GM12878 (cell line): ENCODE measurements around the gene SSBP2. TPM values are rescaled to one million over a fixed set of nuclear protein-coding genes. Genes with fewer than 3 reads are reported as not detected.

ENCODE experiments used
- ATAC-seq: fragments of 200-7000 bp; cut with Tn5 transposase; 3 replicates; pipeline ENCODE4 v1.9.1; 2020; ENCODE audit warnings: mild to moderate bottlenecking, moderate library complexity
- BruUV-seq: library from RNA; stranded (reverse); fragments of 400-500 nt; replicated peaks from 2 replicates; lab custom pipeline; 2021; lab: Mats Ljungman, UMichigan
- CTCF ChIA-PET: fragments of 300-600 bp; sonication (Branson Sonifier 250); formaldehyde crosslinking; extraction: SDS; loops from one replicate; lab custom pipeline; 2021; ENCODE audit warnings: inconsistent platforms; lab: Yijun Ruan, JAX
- POLR2A ChIA-PET: fragments of 350-600 bp; formaldehyde crosslinking; extraction: SDS; loops from one replicate; lab custom pipeline; 2021; ENCODE audit warnings: inconsistent platforms; lab: Charles Lee
- RAD21 ChIA-PET: fragments of 300-600 bp; sonication (Branson Sonifier 250); formaldehyde crosslinking; loops from one replicate; lab custom pipeline; 2023; ENCODE audit warnings: antibody characterized with exemption; ENCODE audit not compliant: unreplicated experiment; lab: Charles Lee
- SMC1A ChIA-PET: fragments of 300-600 bp; sonication (Branson Sonifier 250); formaldehyde crosslinking; loops from one replicate; lab custom pipeline; 2023; ENCODE audit not compliant: unreplicated experiment, uncharacterized antibody; lab: Charles Lee
- DNase-seq: peaks from one replicate; pipeline ENCODE4 v3.0.0-alpha.2; 2011; ENCODE audit warnings: low read depth, low spot score
- FAIRE-seq: peaks from 3 replicates; lab custom pipeline; 2011; peaks lifted over from hg19 to GRCh38; lab: Jason Lieb, UNC
- H2AFZ ChIP-seq: 2 replicates; pipeline ENCODE4 v1.6.0; 2011; ENCODE audit warnings: low read depth, low read length, control low read depth; ENCODE audit not compliant: control insufficient read depth
- H3K27ac ChIP-seq: 2 replicates; pipeline ENCODE4 v1.5.1; 2011; ENCODE audit warnings: control low read depth; ENCODE audit not compliant: control insufficient read depth, insufficient read depth
- H3K27me3 ChIP-seq, 2 experiments: replicated peaks in 1 of 2; 2 replicates each; pipeline versions ENCODE4 v1.6.0 to v1.6.1; 2011; ENCODE audit warnings: low read length in 1 of 2; ENCODE audit not compliant: control insufficient read depth in 2 of 2, insufficient read depth in 2 of 2
- H3K36me3 ChIP-seq, 2 experiments: 2 replicates each; pipeline ENCODE4 v1.5.1; 2011; ENCODE audit warnings: low read length in 1 of 2; ENCODE audit not compliant: control insufficient read depth in 2 of 2, insufficient read depth in 2 of 2
- H3K4me1 ChIP-seq: 2 replicates; pipeline ENCODE4 v1.6.1; 2011; ENCODE audit warnings: mild to moderate bottlenecking, low read length, moderate library complexity, mixed read lengths; ENCODE audit not compliant: control insufficient read depth, insufficient read depth
- H3K4me2 ChIP-seq: 2 replicates; pipeline ENCODE4 v1.6.0; 2011; ENCODE audit warnings: control low read depth; ENCODE audit not compliant: control insufficient read depth, insufficient read depth
- H3K4me3 ChIP-seq: fragments of 200-600 bp; sonication (generic); 2 replicates; pipeline ENCODE4 v1.5.1; 2016
- H3K79me2 ChIP-seq: 2 replicates; pipeline ENCODE4 v1.6.0; 2011; ENCODE audit warnings: low read length; ENCODE audit not compliant: control insufficient read depth, insufficient read depth
- H3K9ac ChIP-seq: 2 replicates; pipeline ENCODE4 v1.8.0; 2011; ENCODE audit warnings: low read length, control low read depth, mixed read lengths; ENCODE audit not compliant: control insufficient read depth, insufficient read depth
- H3K9me3 ChIP-seq: replicated peaks from 3 replicates; pipeline ENCODE4 v1.5.1; 2011; ENCODE audit warnings: mild to moderate bottlenecking, low read length; ENCODE audit not compliant: control insufficient read depth, insufficient read depth
- H4K20me1 ChIP-seq: 2 replicates; pipeline ENCODE4 v1.6.0; 2011; ENCODE audit not compliant: control insufficient read depth, insufficient read depth
- CREB1 ChIP-seq: IDR thresholded peaks from 2 replicates; pipeline ENCODE4 v1.6.1; 2012; ENCODE audit warnings: low read depth, mild to moderate bottlenecking, inconsistent platforms
- NFXL1 ChIP-seq: fragments of 450-650 bp; IDR thresholded peaks from 2 replicates; pipeline ENCODE4 v1.6.1; 2017; ENCODE audit warnings: antibody characterized with exemption, mild to moderate bottlenecking, borderline replicate concordance
- SRF ChIP-seq, 2 experiments: IDR thresholded peaks; 2 replicates each; pipeline ENCODE4 v1.6.1; 2011; ENCODE audit warnings: low read depth in 2 of 2, low read length in 2 of 2, mild to moderate bottlenecking in 1 of 2, moderate library complexity in 1 of 2
- ZNF274 ChIP-seq: IDR thresholded peaks from one replicate; pipeline ENCODE4 v1.8.0; 2011; ENCODE audit not compliant: insufficient read length, insufficient read depth
- ZSCAN29 ChIP-seq: fragments of 450-650 bp; IDR thresholded peaks from 2 replicates; pipeline ENCODE4 v1.6.1; 2017; ENCODE audit warnings: mild to moderate bottlenecking, moderate library complexity
- WGBS: methylation state at CpG from one replicate; pipeline ENCODE4 v1.1.6; 2016; ENCODE audit warnings: low lambda C conversion rate; ENCODE audit not compliant: insufficient replicate concordance, insufficient coverage; ENCODE audit errors: missing lambda C conversion rate; 5-methylcytosine and 5-hydroxymethylcytosine counted together
- in situ Hi-C: fragments of 300-500 bp; cut with MboI; formaldehyde crosslinking; loops from 9 replicates; pipeline ENCODE4 v1.14.3; 2018; ENCODE audit warnings: mixed read lengths
- intact Hi-C: fragments of 100-400 bp; cut with micrococcal nuclease; formaldehyde crosslinking; loops from one replicate; pipeline ENCODE4 v1.14.2; 2022; ENCODE audit not compliant: unreplicated experiment
- polyA plus RNA-seq, 11 experiments: library from polyadenylated mRNA; depleted of rRNA in 4 of 11; unstranded in 6 of 11; stranded (reverse) in 5 of 11; fragments of >200 nt; fragmentation: Nextera tagmentation in 4 of 11; fragmentation: Illumina TruSeq in 1 of 11; extraction: Ambion mirVana in 4 of 11; extraction: Trizol in 1 of 11; gene quantifications; 1 replicate in 1 of 11; 2 replicates in 10 of 11; pipeline versions ENCODE4 v1.2.1 to v1.2.3, GENCODE V29; 2011 to 2016; ENCODE audit warnings: inconsistent platforms in 2 of 11, missing spikeins in 2 of 11, low read depth in 1 of 11
- total RNA-seq, 4 experiments: library from RNA; depleted of rRNA in 3 of 4; stranded (reverse); fragments of >200 nt in 3 of 4; fragmentation: Illumina TruSeq in 1 of 4; extraction: Trizol in 1 of 4; gene quantifications; 2 replicates each; pipeline versions ENCODE4 v1.2.1 to v1.2.3, GENCODE V29; 2013 to 2021
- TF ChIP-seq, protein P1 (sequence below): fragments of 150-350 bp; IDR thresholded peaks from 2 replicates; pipeline ENCODE4 v1.6.1; 2014; ENCODE audit warnings: mild to moderate bottlenecking, low read depth, low read length

The SSBP2 gene
- total and polyA plus RNA-seq, 10 of the 15 experiments (the other 5 are each of a cell fraction or from before 2014, with no cell fraction given) = 52.2 to 132 (median 110) TPM

DNA sequence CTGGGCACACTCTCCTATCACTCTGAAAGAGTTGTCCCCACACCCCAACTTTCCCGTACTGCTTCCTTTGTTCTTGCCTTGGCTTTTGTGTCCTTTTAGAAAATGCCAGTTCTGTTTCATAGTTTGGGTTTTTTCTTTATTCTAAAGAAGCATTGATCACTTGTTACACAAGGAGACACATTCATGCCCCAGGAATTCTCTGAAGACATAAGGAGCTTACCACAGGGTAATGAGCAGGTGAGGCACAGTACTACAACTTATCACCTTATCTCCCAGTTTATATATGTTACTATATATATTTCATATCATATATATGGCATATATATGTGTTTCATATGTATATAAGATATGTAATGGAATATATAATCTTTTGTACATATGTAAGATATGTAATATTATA lies 6.5 kb upstream of the SSBP2 start:
- RAD21 ChIA-PET = no interaction called here
- H3K27ac ChIP-seq = no peak overlapping the region
- no peaks in the 10 kb centered on the region for H3K9me3 ChIP-seq
- no peak for FAIRE-seq
- H4K20me1 ChIP-seq = no peaks in the 10 kb centered on the region
- in situ Hi-C loops (loop anchor here (5.0 kb wide), 1 partner anchor 90 kb away; no protein-coding TSS in a partner anchor), intact Hi-C loops (loop anchor here (10.0 kb wide), 1 partner anchor 333 kb away; no protein-coding TSS in a partner anchor)
- H3K9ac ChIP-seq = no peak overlapping the region
- no peaks in the 10 kb centered on the region for H3K36me3 ChIP-seq
- POLR2A ChIA-PET = interaction anchor here (0.6 kb wide), 1 partner anchor 472 kb away, joined by 4 read pairs; no protein-coding TSS in a partner anchor
- SMC1A ChIA-PET = no interaction called here
- H3K4me1 ChIP-seq = no peaks in the 10 kb centered on the region
- WGBS = 68% methylated on average over 1 of the region's 1 CpG
- no peak overlapping the region for H3K4me2 ChIP-seq
- no peak overlapping the region for H2AFZ ChIP-seq
- ATAC-seq = no peak
- H3K27me3 ChIP-seq = no peaks in the 10 kb centered on the region
- H3K79me2 ChIP-seq = no peaks in the 10 kb centered on the region
- H3K4me3 ChIP-seq = no peak overlapping the region
- no TSS peak for BruUV-seq
- CTCF ChIA-PET = no interaction called here
- no peak for DNase-seq
- no peak for TF ChIP-seq ZNF274
- no peak for TF ChIP-seq SRF (IDR thresholded peaks at IDR 0.05; ENCODE audit: low read depth in 2 of 2, low read length in 2 of 2)
- no peak for TF ChIP-seq CREB1

DNA sequence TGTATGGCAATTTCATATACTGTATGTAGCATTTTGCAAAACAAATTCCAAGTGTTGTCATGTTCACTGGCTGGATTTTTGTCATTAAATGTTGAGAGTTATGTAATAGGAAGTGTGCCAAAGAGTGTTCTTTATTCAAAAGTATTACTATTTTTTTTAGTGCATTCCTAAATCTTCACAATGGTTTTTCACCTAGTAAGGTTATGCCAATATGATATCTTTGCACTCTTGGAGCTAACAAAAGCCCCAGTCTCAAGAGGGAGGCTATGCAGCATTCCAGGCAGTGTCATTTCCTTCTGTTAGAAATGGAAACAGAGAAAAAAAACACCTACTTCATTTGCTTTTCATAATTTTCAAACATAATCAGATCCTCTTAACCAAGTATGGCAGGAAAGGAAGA lies 5.1 kb upstream of the SSBP2 start:
- SMC1A ChIA-PET = interaction anchor here (1.3 to 6.7 kb wide), 4 partner anchors 11 to 95 kb away, joined by 3 to 56 read pairs (median 6); no protein-coding TSS in a partner anchor
- CTCF ChIA-PET = interaction anchor here (1.7 to 2.8 kb wide), 2 partner anchors 23 to 248 kb away, joined by 5 to 7 read pairs; no protein-coding TSS in a partner anchor
- H3K27me3 ChIP-seq = no peaks in the 10 kb centered on the region
- POLR2A ChIA-PET = no interaction called here
- TF ChIP-seq, protein P1, sequence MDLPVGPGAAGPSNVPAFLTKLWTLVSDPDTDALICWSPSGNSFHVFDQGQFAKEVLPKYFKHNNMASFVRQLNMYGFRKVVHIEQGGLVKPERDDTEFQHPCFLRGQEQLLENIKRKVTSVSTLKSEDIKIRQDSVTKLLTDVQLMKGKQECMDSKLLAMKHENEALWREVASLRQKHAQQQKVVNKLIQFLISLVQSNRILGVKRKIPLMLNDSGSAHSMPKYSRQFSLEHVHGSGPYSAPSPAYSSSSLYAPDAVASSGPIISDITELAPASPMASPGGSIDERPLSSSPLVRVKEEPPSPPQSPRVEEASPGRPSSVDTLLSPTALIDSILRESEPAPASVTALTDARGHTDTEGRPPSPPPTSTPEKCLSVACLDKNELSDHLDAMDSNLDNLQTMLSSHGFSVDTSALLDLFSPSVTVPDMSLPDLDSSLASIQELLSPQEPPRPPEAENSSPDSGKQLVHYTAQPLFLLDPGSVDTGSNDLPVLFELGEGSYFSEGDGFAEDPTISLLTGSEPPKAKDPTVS = no peak
- TF ChIP-seq ZSCAN29 (no peak), NFXL1 (no peak)
- ATAC-seq = no peak
- H4K20me1 ChIP-seq = no peaks in the 10 kb centered on the region
- H3K36me3 ChIP-seq = no peaks in the 10 kb centered on the region
- in situ Hi-C loops = loop anchor here (5.0 kb wide), 1 partner anchor 91 kb away; no protein-coding TSS in a partner anchor
- no peak overlapping the region for H3K4me2 ChIP-seq
- FAIRE-seq = no peak
- intact Hi-C loops = loop anchor here (10.0 kb wide), 1 partner anchor 331 kb away; no protein-coding TSS in a partner anchor
- no peak overlapping the region for H3K27ac ChIP-seq
- H2AFZ ChIP-seq = no peak overlapping the region
- BruUV-seq = no TSS peak
- no peaks in the 10 kb centered on the region for H3K4me1 ChIP-seq
- H3K4me3 ChIP-seq = no peak overlapping the region
- RAD21 ChIA-PET = no interaction called here
- no peaks in the 10 kb centered on the region for H3K79me2 ChIP-seq
- H3K9me3 ChIP-seq = no peaks in the 10 kb centered on the region
- no peak for DNase-seq
- H3K9ac ChIP-seq = no peak overlapping the region
